IPS-NIHi7 (cell line): ENCODE results near the gene PXYLP1.
"Not testable (repeated sequence)": the region's sequence is repeated elsewhere in the genome, so short reads cannot be mapped to it uniquely, and the experiment has no call there.

Experiments used
- DNase-seq: peaks from one replicate; pipeline ENCODE4 v3.0.0; 2012; ENCODE audit warnings: mixed read lengths; ENCODE audit errors: extremely low spot score

PXYLP1 gene, protein sequence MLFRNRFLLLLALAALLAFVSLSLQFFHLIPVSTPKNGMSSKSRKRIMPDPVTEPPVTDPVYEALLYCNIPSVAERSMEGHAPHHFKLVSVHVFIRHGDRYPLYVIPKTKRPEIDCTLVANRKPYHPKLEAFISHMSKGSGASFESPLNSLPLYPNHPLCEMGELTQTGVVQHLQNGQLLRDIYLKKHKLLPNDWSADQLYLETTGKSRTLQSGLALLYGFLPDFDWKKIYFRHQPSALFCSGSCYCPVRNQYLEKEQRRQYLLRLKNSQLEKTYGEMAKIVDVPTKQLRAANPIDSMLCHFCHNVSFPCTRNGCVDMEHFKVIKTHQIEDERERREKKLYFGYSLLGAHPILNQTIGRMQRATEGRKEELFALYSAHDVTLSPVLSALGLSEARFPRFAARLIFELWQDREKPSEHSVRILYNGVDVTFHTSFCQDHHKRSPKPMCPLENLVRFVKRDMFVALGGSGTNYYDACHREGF

DNA sequence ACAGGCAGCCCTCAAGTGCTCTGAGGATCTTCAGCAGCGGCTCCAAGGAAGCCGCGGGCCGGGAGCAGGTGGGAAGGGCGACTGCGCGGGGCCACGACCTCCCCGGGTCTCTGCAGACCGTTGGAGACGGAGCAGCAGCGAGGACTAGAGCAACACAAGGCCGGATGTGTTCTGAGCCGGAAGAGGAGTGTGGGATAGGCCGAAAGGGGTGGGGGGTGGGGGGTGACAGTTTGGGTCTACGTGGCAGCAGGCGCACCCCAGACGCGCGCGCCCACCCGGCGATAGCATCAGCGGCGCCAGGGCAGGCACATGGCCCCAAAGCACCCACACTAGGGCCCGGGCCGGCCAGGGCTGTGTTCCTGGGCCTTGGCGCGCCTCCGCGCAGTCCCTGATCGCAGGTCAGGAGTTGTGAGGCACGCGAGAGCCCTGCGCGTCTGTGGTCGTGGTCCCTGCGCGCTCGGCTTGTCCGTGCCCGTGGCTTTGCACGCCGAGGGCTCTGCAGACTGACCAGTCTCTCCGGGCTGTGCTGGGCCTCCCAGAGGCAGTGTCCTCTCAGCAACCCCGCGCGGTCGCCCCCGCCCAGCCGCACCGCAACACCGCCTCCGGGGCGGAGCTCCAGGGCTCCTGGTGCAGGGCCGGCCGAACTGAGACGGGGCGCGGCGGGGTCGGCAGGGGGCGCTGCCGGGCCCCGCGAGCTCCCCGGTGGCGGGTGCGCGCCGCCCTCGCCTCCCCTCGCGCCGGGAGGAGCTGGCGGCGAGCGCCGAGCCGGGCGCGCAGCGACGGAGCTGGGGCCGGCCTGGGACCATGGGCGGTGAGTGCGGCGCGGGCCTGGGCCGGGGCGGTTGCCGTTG lies at the start of gene PXYLP1:
TSS of gene PXYLP1 (plus strand) at position 725 of the 851 bp plus-strand sequence. CDS start 28,351 bp downstream, outside the sequence.
- peak; percentile 96 for DNase-seq

DNA sequence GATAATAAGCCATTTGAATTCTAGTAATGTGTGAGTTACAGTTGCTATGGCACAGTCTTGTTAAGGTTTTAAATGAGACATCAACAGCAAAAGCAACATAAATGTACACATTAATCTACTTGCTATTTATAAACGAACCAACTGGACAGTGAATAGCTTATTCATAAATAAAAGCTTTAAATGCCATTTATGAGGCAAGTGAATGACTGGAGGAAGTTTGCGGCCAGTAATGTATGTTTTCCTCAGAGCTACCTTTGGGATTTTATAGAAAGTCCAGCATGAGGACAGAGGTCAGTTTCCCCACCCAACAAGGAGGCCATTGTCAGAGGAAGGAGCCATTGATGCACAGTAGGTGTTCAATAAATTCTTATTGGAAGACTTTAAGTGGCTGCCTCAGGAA lies 48.0 kb upstream of the PXYLP1 start:
- DNase-seq, result no peak

DNA sequence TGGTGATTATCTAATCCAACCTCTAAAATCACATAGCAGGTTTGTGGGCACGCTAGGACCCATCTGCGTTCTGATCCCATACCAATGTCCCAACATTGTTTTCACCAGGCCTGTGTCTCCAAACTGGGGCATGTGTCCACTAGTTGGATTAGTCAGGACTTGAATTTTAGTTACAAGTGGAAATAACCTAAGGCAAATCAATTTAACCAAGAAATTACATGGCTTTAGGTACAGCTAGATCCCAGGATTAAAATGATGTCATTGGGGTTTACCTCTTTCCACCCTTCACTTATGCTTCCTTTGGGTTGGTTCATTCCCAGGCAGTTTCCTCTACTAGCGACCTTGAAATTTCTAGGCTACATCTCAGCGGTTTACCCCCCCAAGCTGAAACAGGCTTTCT lies 47.2 kb upstream of the PXYLP1 start:
- DNase-seq, result no peak

DNA sequence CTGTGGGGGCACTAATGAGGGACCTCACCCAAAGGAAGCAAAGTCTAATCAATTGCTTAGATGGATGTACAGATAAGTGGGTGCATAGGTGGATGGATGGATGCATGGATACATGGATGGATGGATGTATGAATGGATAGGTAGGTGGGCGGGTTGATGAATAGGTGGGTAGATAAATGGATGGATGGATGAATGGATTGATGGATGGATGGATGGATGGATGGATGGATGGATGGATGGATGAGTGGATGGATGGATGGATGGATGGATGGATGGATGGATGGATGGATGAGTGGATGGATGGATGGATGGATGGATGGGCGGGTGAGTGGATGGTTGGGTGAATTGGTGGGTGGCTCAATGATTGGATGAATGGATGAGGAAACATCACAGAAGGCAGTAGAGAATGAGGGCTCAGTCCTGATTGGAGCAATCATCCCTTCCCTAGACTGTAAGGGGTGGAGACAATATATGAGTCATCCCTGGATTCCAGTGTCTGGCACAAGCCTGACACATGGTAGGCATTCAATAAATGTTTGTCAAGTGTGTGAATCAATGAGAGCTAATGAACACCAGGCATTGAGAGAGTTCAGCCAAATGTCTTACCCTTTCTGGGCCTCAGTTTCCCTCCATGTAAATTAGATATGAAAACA lies 40.4 kb upstream of the PXYLP1 start:
- no peak for DNase-seq

DNA sequence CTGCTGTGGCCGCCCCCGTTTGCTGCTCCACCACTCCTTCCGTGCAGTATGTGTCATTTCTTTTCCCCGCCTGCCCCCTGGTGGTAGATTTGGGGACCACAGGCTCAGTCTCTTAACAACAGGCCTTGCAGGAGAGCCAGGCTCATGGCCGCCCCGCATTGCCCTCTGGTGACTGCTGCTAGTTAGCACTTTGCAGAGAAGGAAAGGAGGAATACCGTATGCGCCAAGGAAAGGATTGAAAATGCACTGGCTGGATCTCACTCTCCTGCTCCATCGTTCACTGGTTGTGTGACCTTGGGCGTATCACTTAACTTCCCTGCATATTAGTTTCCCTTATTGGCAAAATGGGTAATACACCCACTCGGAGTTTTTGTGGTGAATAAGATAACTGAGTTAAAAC lies 39.3 kb upstream of the PXYLP1 start:
- DNase-seq, result peak; percentile 91

DNA sequence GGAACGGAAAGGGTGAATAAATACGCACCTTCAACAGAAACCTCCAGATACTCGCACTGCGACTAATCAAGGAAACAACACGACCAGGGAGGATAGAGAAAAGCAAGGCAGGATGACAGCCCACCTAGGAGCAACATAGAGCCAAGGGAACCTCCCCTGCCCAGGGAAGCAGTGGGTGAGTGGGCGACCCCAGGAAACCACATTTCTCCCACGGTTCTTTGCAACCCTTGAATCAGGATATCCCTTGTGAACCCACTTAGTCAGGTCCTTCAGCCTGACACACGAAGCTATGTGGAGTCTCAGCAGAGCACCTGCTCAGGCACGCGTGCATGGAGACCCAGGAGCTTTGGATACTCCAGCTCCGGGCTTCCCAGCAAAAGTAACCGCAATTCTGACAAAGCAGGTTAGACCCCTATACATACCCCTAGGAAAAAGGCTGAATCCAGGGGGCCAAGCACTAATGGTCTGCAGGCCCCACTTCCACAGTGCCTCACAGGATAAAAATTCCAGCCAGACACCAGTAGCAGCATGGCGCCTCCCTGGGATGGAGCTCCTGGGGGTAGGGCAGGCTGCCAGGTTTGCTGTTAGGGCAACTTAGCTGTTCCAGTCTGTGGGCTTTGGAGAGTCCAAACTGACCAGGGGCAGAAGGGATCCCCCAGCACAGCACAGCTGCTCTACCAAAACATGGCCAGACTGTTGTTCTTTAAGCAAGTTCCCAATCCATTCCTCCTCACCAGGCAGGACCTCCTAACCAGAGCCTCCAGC lies 38.4 kb upstream of the PXYLP1 start:
- no peak for DNase-seq

DNA sequence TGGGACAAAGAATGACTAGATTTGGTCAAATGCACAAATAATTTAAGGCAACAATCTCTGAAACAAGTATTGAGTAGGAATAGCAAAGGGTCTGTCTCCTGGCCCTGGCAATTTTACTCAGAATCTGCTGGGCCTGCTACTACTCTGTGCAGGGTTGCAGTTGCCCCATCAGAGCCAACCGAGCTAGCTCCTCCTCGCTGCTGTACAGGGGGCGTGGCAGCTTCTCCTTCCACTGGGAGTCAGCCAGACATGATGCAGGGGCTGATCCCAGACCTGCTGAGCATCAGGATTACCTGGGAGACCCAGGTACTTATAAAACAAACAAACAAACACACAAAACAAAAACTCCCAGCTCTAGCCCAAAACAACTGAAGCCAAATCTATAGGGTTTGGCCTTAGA lies 30.5 kb upstream of the PXYLP1 start:
- DNase-seq, result peak; percentile 37

DNA sequence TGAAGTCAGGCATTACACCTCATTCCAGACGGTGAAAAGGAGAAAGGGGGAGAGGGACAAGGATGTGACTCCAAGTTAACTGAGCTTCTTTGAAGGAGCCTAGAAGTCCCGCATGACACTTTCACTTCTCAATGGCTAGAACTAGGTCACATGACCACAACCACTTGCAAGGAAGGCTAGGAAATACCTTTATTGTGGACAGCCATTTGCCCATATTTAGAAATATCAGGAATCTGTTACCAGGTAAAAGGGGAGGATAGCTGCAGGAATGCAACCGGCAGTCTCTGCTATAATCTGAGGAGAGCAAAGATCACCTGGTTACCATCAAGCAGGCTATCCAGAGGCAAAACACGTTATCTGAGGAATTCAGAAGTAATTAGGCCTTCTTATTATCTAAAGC lies 28.9 kb upstream of the PXYLP1 start:
- no peak for DNase-seq

DNA sequence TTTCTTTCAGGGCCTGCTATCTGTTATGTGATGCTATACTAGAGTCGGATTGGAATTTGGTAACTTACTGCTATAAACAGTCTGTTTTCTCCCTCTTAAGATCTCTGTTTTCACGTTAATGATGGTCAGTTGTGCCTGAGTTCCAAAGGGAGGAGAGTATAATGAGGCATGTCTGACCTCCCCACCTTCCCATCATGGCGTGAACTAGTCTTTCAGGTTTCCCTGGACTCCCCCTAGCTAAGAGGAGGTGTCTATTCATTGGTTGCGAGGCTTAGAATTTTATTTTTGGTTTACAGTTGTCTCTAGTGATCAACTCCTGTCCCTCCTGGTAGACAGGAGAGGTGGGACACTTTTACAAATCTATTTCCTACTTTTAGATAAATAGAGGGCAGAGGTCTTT lies 27.8 kb upstream of the PXYLP1 start:
- DNase-seq, result no peak

DNA sequence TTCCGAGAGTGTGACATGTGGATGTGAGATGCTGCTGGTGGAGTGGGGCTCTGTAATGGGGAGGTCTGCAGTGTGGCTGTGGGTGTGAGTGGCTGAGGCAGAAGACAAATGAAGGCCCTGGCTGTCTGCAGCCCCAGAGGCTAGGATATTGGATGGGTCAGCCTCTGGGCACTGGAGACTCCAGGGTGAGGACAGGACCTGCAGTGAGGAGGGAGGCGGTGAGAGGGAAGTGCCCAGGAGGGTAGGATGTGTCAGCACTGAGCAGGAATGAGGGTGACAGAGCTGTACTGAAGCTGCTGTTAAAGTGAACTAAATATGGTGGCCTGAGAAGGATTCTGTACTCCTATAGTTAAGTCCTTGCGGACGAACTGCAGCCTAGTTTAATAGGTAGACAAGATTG lies 27.3 kb upstream of the PXYLP1 start:
- no peak for DNase-seq

DNA sequence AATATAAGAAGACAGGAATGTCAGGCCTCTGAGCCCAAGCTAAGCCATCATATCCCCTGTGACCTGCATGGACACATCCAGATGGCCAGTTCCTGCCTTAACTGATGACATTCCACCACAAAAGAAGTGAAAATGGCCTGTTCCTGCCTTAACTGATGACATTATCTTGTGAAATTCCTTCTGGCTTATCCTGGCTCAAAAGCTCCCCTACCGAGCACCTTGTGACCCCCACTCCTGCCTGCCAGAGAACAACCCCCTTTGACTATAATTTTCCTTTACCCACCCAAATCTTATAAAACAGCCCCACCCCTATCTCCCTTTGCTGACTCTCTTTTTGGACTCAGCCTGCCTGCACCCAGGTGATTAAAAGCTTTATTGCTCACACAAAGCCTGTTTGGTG lies 20.3 kb upstream of the PXYLP1 start:
- not testable (repeated sequence) for DNase-seq

DNA sequence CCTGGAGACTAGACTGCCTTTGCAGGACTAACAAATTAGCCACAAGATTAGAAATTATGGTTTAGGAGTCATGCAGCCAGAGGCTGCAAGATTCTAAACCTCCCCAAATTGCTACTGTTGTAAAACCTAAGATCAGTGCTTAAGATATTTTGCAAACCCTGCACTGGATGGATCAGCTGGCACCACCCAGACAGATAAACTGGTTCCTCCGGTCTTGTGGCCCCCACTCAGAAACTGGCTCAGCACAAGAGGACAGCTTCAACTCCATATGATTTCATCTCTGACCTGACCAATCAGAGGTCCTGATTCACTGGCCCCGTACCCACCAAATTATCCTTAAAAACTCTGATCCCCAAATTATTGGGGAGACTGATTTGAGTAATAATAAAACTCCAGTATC lies 19.5 kb upstream of the PXYLP1 start:
- no peak for DNase-seq

DNA sequence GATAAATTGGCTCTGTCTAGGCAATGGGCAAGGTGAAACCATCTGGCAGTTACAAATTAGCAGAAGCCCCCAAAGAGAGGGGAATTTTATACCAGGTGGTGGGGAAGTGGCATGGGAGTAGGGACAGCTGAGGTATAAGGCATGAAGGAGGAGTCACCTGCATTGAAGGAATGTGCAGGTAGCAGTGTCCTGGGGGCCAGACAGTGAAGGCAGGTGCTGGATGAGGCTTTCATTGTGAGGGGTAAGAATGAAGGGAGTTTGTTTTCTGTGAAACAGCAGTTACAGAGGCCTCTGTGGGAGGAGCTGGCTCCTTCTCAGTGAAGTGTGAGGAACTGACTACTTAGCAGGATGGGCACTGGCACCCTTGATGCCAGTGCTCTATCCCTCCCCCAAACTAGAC lies 19.1 kb upstream of the PXYLP1 start:
- no peak for DNase-seq

DNA sequence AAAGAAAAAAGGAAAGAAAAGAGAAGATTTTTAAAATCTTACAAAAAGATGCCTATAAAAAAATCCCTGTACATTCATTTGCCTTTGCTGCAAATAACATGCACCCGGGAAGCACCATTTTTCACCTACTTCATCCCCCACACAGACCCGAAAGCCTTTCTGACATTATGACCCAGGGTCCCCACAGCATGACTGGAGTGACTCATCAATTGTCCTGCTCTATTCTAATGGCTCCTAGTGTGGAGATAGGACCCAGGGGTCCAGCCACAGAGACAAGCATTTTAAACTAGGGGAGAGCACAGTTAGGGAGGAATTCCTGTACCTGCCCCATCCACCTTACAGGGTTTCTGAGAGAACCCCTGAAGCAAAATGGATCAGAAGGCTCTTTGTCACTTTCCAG lies 14.7 kb upstream of the PXYLP1 start:
- DNase-seq, result no peak

DNA sequence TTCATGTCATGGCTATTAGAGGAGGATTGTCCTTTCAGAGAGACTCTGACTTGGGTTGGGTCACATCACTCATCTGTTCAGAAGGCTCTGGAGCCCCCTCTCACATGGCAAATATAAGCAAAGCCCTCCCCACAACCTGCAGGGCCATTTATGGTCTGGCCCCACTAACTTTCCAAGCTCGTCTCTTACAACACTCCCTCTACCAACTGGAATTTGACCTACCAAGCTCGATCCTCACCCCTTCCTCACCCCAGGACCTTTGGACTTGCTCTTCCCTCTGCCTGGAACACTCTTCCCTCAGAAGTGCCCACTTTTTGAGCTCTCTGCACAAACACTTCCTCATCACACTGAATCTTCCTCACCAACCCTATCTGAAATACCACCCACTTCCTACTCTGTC lies 14.2 kb upstream of the PXYLP1 start:
- no peak for DNase-seq

DNA sequence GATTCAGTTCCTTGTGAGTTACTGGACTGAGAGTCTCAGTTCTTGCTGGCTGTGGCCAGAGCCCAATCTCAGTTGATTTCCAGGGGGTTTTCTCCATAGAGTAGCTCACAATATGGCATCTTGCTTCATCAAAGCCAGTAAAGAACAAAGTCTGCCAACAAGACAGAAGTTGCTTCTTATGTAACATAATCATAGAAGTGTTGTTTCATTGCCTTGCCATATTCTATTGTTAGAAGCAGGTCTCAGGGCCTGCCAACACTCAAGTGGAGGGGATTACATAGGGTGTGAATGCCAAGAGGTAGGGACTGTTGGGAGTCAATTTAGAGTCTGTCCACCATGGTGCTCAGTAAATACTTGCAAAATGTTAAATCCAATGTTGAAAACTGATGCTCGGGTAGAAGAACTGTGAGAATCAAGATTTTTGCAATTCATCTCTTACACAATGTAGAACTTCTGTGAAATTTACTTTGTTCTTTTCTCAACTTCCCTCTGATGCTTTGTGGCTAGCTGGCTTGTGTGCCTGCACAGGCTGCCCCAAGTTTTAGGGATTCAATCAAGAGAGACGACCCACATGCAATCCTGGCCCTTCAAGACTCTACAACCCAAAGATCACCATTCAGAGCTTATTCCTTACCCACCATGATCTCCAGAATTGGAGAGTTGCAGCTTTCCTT lies 13.3 kb upstream of the PXYLP1 start:
- no peak for DNase-seq

DNA sequence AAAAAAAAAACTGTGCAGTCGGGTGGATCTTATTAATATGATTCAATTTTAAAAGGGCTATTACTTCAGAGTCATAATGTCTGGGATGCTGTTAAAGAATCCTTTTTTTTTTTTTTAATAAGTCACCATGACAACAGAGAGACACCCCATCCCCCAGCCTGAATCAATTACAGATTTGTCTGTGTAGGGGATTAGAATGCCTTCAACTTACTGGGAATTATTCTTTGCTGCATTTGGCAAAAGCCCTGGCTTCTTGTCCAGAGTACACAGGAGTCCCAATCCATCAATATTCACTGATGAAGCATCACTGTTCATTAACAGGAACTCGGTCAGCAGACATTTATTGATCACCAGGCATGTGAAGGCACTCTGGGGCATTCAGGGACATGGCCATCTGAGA lies 12.7 kb upstream of the PXYLP1 start:
- no peak for DNase-seq

DNA sequence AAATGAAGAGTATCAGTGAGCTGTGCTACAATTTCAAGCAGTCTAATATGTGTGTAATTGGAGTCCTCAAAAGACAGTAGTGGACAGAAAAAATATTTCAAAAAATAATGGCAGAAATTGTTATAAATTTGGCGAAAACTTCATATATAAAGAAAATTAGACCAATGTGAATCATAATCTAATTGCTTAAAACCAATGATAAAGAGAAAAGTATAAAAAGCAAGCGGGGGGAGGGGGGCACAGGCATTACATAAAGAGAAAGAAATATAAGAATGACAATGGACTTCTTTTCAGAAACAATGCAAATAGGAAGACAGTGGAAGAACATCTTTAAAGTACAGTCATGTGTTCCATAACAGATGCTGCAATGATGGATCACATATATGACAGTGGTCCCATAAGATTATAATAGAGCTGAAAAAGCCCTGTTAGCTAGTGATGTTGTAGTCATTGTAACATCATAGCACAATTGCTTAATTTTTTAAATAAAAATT lies 7.9 kb upstream of the PXYLP1 start:
- no peak for DNase-seq

DNA sequence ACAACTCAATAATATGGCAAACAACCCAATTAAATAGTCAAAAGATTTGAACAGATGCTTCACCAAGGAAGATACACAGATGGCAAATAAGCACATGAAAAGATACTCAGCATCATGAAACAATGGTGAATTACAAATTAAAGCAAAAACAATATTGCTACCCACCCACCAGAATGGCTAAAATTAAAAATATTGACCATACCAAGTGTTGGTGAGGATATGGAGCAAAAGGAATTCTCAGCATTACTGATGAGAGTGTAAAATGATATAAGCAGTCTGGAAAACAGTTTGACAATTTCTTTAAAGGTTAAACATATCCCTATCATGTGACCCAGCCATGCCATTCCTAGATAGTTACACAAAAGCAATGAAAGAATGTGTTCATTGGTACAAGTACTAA lies 5.7 kb upstream of the PXYLP1 start:
- DNase-seq, result no peak

DNA sequence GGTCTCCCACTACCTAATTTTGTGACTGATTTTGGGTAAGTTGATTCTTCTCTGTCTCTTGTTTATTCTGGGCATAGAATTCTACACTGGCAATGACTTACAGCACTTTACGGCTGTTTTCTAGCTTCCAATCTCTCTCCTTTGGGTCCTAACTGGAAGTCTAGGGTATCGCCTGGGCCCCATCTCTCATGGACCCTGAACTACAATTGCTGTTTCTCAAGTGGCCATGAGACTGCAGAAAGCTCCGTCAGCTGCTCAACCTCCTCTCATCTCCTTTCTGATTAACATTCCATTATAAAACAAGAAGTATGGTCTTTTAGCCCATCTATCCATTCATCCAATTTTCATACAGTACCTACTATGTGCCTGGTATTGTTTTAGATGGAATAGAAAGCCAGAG lies 4.4 kb upstream of the PXYLP1 start:
- DNase-seq, result no peak

DNA sequence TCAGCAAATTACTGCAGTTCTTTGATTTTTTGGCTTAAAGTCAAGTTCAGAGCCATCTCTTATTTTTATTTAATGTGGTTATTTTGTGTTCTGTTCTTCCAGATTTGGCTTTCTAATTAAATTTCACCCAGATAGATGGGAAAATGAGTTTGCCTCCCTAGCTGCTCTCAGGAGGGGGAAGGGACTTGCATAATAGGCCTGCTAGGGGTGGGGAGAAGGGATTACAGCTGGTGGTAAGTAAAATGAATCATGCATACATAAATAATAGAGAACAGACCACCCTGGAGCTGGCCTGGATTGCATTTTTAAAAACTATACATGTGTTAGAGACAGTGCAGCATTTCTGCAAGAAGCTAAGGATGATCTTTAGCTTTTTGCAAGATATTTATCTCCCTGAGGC lies 3.9 kb upstream of the PXYLP1 start:
- no peak for DNase-seq
